GM12878 (cell line): ENCODE measurements around the gene GRM5. TPM values are rescaled to one million over a fixed set of nuclear protein-coding genes. Genes with fewer than 3 reads are reported as not detected.

Experiments used
- ATAC-seq: fragments of 200-7000 bp; cut with Tn5 transposase; 3 replicates; pipeline ENCODE4 v1.9.1; 2020; ENCODE audit warnings: mild to moderate bottlenecking, moderate library complexity
- BruUV-seq: library from RNA; stranded (reverse); fragments of 400-500 nt; replicated peaks from 2 replicates; lab custom pipeline; 2021; lab: Mats Ljungman, UMichigan
- CTCF ChIA-PET: fragments of 300-600 bp; sonication (Branson Sonifier 250); formaldehyde crosslinking; extraction: SDS; loops from one replicate; lab custom pipeline; 2021; ENCODE audit warnings: inconsistent platforms; lab: Yijun Ruan, JAX
- POLR2A ChIA-PET: fragments of 350-600 bp; formaldehyde crosslinking; extraction: SDS; loops from one replicate; lab custom pipeline; 2021; ENCODE audit warnings: inconsistent platforms; lab: Charles Lee
- RAD21 ChIA-PET: fragments of 300-600 bp; sonication (Branson Sonifier 250); formaldehyde crosslinking; loops from one replicate; lab custom pipeline; 2023; ENCODE audit warnings: antibody characterized with exemption; ENCODE audit not compliant: unreplicated experiment; lab: Charles Lee
- SMC1A ChIA-PET: fragments of 300-600 bp; sonication (Branson Sonifier 250); formaldehyde crosslinking; loops from one replicate; lab custom pipeline; 2023; ENCODE audit not compliant: unreplicated experiment, uncharacterized antibody; lab: Charles Lee
- DNase-seq: peaks from one replicate; pipeline ENCODE4 v3.0.0-alpha.2; 2011; ENCODE audit warnings: low read depth, low spot score
- FAIRE-seq: peaks from 3 replicates; lab custom pipeline; 2011; peaks lifted over from hg19 to GRCh38; lab: Jason Lieb, UNC
- H2AFZ ChIP-seq: 2 replicates; pipeline ENCODE4 v1.6.0; 2011; ENCODE audit warnings: low read depth, low read length, control low read depth; ENCODE audit not compliant: control insufficient read depth
- H3K27ac ChIP-seq: 2 replicates; pipeline ENCODE4 v1.5.1; 2011; ENCODE audit warnings: control low read depth; ENCODE audit not compliant: control insufficient read depth, insufficient read depth
- H3K27me3 ChIP-seq, 2 experiments: replicated peaks in 1 of 2; 2 replicates each; pipeline versions ENCODE4 v1.6.0 to v1.6.1; 2011; ENCODE audit warnings: low read length in 1 of 2; ENCODE audit not compliant: control insufficient read depth in 2 of 2, insufficient read depth in 2 of 2
- H3K36me3 ChIP-seq, 2 experiments: 2 replicates each; pipeline ENCODE4 v1.5.1; 2011; ENCODE audit warnings: low read length in 1 of 2; ENCODE audit not compliant: control insufficient read depth in 2 of 2, insufficient read depth in 2 of 2
- H3K4me1 ChIP-seq: 2 replicates; pipeline ENCODE4 v1.6.1; 2011; ENCODE audit warnings: mild to moderate bottlenecking, low read length, moderate library complexity, mixed read lengths; ENCODE audit not compliant: control insufficient read depth, insufficient read depth
- H3K4me2 ChIP-seq: 2 replicates; pipeline ENCODE4 v1.6.0; 2011; ENCODE audit warnings: control low read depth; ENCODE audit not compliant: control insufficient read depth, insufficient read depth
- H3K4me3 ChIP-seq: fragments of 200-600 bp; sonication (generic); 2 replicates; pipeline ENCODE4 v1.5.1; 2016
- H3K79me2 ChIP-seq: 2 replicates; pipeline ENCODE4 v1.6.0; 2011; ENCODE audit warnings: low read length; ENCODE audit not compliant: control insufficient read depth, insufficient read depth
- H3K9ac ChIP-seq: 2 replicates; pipeline ENCODE4 v1.8.0; 2011; ENCODE audit warnings: low read length, control low read depth, mixed read lengths; ENCODE audit not compliant: control insufficient read depth, insufficient read depth
- H3K9me3 ChIP-seq: replicated peaks from 3 replicates; pipeline ENCODE4 v1.5.1; 2011; ENCODE audit warnings: mild to moderate bottlenecking, low read length; ENCODE audit not compliant: control insufficient read depth, insufficient read depth
- H4K20me1 ChIP-seq: 2 replicates; pipeline ENCODE4 v1.6.0; 2011; ENCODE audit not compliant: control insufficient read depth, insufficient read depth
- CBX3 ChIP-seq: fragments of 200-600 bp; sonication (generic); IDR thresholded peaks from 2 replicates; pipeline ENCODE4 v1.6.1; 2016; ENCODE audit warnings: low read depth, borderline replicate concordance
- CREM ChIP-seq: IDR thresholded peaks from 2 replicates; pipeline ENCODE4 v1.6.1; 2014; ENCODE audit warnings: antibody characterized with exemption, low read depth
- MTA2 ChIP-seq: fragments of 450-650 bp; IDR thresholded peaks from 2 replicates; pipeline ENCODE4 v1.6.1; 2016; ENCODE audit warnings: low read depth, mild to moderate bottlenecking, moderate library complexity
- MYB ChIP-seq: fragments of 150-350 bp; IDR thresholded peaks from 2 replicates; pipeline ENCODE4 v1.6.1; 2014; ENCODE audit warnings: mild to moderate bottlenecking, low read depth, low read length, borderline replicate concordance
- NFYA ChIP-seq: IDR thresholded peaks from 2 replicates; pipeline ENCODE4 v1.6.1; 2011; ENCODE audit warnings: low read depth, mild to moderate bottlenecking, low read length, improper control_type of control experiment, borderline replicate concordance
- NRF1 ChIP-seq: conservative IDR thresholded peaks from 2 replicates; pipeline ENCODE4 v1.6.1; 2011; ENCODE audit warnings: mild to moderate bottlenecking, low read depth, low read length, improper control_type of control experiment
- PAX8 ChIP-seq: fragments of 450-650 bp; IDR thresholded peaks from 2 replicates; pipeline ENCODE4 v1.6.1; 2017; ENCODE audit warnings: mild to moderate bottlenecking, moderate library complexity
- POLR2AphosphoS2 ChIP-seq: IDR thresholded peaks from 2 replicates; pipeline ENCODE4 v1.6.1; 2011; ENCODE audit warnings: low read depth, mild to moderate bottlenecking, low read length, improper control_type of control experiment, moderate library complexity
- REST ChIP-seq: IDR thresholded peaks from 2 replicates; pipeline ENCODE4 v1.6.1; 2012; ENCODE audit warnings: mild to moderate bottlenecking, low read depth, low read length
- RFX5 ChIP-seq: IDR thresholded peaks from 2 replicates; pipeline ENCODE4 v1.6.1; 2011; ENCODE audit warnings: low read depth, low read length, improper control_type of control experiment
- SIN3A ChIP-seq: IDR thresholded peaks from 2 replicates; pipeline ENCODE4 v1.6.1; 2012; ENCODE audit warnings: low read depth, low read length, improper control_type of control experiment
- SREBF2 ChIP-seq: IDR thresholded peaks from 2 replicates; pipeline ENCODE4 v1.6.1; 2012; ENCODE audit warnings: mild to moderate bottlenecking, low read length
- STAT3 ChIP-seq: IDR thresholded peaks from 2 replicates; pipeline ENCODE4 v1.6.1; 2011; ENCODE audit warnings: low read depth, low read length, improper control_type of control experiment
- WGBS: methylation state at CpG from one replicate; pipeline ENCODE4 v1.1.6; 2016; ENCODE audit warnings: low lambda C conversion rate; ENCODE audit not compliant: insufficient replicate concordance, insufficient coverage; ENCODE audit errors: missing lambda C conversion rate; 5-methylcytosine and 5-hydroxymethylcytosine counted together
- in situ Hi-C: fragments of 300-500 bp; cut with MboI; formaldehyde crosslinking; loops from 9 replicates; pipeline ENCODE4 v1.14.3; 2018; ENCODE audit warnings: mixed read lengths
- intact Hi-C: fragments of 100-400 bp; cut with micrococcal nuclease; formaldehyde crosslinking; loops from one replicate; pipeline ENCODE4 v1.14.2; 2022; ENCODE audit not compliant: unreplicated experiment
- polyA plus RNA-seq, 11 experiments: library from polyadenylated mRNA; depleted of rRNA in 4 of 11; unstranded in 6 of 11; stranded (reverse) in 5 of 11; fragments of >200 nt; fragmentation: Nextera tagmentation in 4 of 11; fragmentation: Illumina TruSeq in 1 of 11; extraction: Ambion mirVana in 4 of 11; extraction: Trizol in 1 of 11; gene quantifications; 1 replicate in 1 of 11; 2 replicates in 10 of 11; pipeline versions ENCODE4 v1.2.1 to v1.2.3, GENCODE V29; 2011 to 2016; ENCODE audit warnings: inconsistent platforms in 2 of 11, missing spikeins in 2 of 11, low read depth in 1 of 11
- total RNA-seq, 4 experiments: library from RNA; depleted of rRNA in 3 of 4; stranded (reverse); fragments of >200 nt in 3 of 4; fragmentation: Illumina TruSeq in 1 of 4; extraction: Trizol in 1 of 4; gene quantifications; 2 replicates each; pipeline versions ENCODE4 v1.2.1 to v1.2.3, GENCODE V29; 2013 to 2021
- TF ChIP-seq, protein P1 (sequence below): fragments of 450-650 bp; formaldehyde crosslinking; IDR thresholded peaks from 2 replicates; pipeline ENCODE4 v1.4.0; 2022; ENCODE audit warnings: mild to moderate bottlenecking, moderate library complexity

Gene GRM5
- total and polyA plus RNA-seq, 10 of the 15 experiments (the other 5 are each of a cell fraction or from before 2014, with no cell fraction given) = not detected

DNA sequence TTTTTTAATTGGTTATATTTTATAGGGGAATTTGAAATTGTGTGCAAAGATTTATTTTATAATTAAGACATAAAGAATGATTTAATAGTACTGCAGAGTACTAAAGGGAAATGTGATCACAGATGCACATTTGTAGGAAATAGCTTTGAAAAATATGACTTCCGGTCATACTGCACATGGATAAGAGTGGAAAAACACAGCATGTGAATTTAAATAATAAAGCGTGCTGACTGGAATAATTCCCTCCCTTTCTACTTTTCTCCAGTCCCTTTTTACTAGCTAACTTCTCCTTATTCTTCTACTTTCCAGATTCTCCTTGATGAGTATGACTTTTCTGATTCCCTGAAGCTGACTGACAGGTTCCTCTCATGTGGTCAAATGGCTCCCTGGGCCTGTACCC lies 489.9 kb downstream of the GRM5 start:
- Histone ChIP-seq H3K4me1 (no peaks in the 10 kb centered on the region), H4K20me1 (no peaks in the 10 kb centered on the region), H2AFZ (no peak overlapping the region), H3K27ac (no peak overlapping the region), H3K9me3 (no peaks in the 10 kb centered on the region), H3K27me3 (peaks cover 0 to 2% of the 10 kb centered on the region in 2 experiments; a peak in 1 of 4 replicates), H3K9ac (no peak overlapping the region), H3K36me3 (no peaks in the 10 kb centered on the region), H3K4me2 (no peak overlapping the region), H3K4me3 (no peak overlapping the region), H3K79me2 (no peaks in the 10 kb centered on the region)
- ChIA-PET RAD21 (no interaction called here), CTCF (interaction anchor here (0.9 to 2.2 kb wide), 2 partner anchors 11 to 24 kb away, joined by 4 to 9 read pairs; no protein-coding TSS in a partner anchor), SMC1A (no interaction called here), POLR2A (no interaction called here)
- FAIRE-seq (no peak), ATAC-seq (no peak), DNase-seq (no peak)
- TF ChIP-seq REST (no peak), POLR2AphosphoS2 (no peak), SREBF2 (no peak), NFYA (no peak), RFX5 (no peak), PAX8 (no peak), CBX3 (no peak), MTA2 (no peak), MYB (no peak), SIN3A (no peak), STAT3 (no peak), NRF1 (no peak), CREM (no peak)
- TF ChIP-seq, protein P1, sequence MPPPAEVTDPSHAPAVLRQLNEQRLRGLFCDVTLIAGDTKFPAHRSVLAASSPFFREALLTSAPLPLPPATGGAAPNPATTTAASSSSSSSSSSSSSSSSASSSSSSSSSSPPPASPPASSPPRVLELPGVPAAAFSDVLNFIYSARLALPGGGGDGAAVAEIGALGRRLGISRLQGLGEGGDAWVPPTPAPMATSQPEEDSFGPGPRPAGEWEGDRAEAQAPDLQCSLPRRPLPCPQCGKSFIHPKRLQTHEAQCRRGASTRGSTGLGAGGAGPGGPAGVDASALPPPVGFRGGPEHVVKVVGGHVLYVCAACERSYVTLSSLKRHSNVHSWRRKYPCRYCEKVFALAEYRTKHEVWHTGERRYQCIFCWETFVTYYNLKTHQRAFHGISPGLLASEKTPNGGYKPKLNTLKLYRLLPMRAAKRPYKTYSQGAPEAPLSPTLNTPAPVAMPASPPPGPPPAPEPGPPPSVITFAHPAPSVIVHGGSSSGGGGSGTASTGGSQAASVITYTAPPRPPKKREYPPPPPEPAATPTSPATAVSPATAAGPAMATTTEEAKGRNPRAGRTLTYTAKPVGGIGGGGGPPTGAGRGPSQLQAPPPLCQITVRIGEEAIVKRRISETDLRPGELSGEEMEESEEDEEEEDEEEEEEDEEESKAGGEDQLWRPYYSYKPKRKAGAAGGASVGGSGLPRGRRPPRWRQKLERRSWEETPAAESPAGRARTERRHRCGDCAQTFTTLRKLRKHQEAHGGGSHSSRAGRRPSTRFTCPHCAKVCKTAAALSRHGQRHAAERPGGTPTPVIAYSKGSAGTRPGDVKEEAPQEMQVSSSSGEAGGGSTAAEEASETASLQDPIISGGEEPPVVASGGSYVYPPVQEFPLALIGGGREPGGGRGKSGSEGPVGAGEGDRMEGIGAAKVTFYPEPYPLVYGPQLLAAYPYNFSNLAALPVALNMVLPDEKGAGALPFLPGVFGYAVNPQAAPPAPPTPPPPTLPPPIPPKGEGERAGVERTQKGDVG (CRISPR knock-in tag) = no peak
- no TSS peak for BruUV-seq
- WGBS = 12% methylated on average over 2 of the region's 2 CpGs
- intact Hi-C loops = loop anchor here (5.0 kb wide), 1 partner anchor 51 kb away; no protein-coding TSS in a partner anchor
- in situ Hi-C loops = no loop called here
